RWPE1 (cell line): ENCODE measurements around the gene PRMT3.
A peak's percentile ranks its signal among the peaks of the same experiment; 100 is the strongest.
"Not testable (repeated sequence)": the region's sequence is repeated elsewhere in the genome, so short reads cannot be mapped to it uniquely, and the experiment has no call there.

ENCODE experiments used
- CTCF ChIA-PET: fragments of 350-600 bp; sonication (Branson Sonifier 250); formaldehyde crosslinking; extraction: SDS; loops from one replicate; lab custom pipeline; 2021; lab: Yijun Ruan, JAX
- POLR2A ChIA-PET: fragments of 400-600 bp; formaldehyde crosslinking; extraction: SDS; loops from one replicate; lab custom pipeline; 2020; ENCODE audit warnings: antibody characterized with exemption; ENCODE audit not compliant: low non-redundant PET; lab: Yijun Ruan, JAX
- DNase-seq: peaks from one replicate; pipeline ENCODE4 v3.0.0; 2012; ENCODE audit warnings: low spot score
- H3K27ac ChIP-seq: fragments of 450-650 bp; 2 replicates; pipeline ENCODE4 v1.5.1; 2017
- TF ChIP-seq, protein P1 (sequence below): fragments of 450-650 bp; conservative IDR thresholded peaks from 2 replicates; pipeline ENCODE4 v1.5.1; 2017; ENCODE audit warnings: low read depth, mild to moderate bottlenecking

The PRMT3 gene

DNA sequence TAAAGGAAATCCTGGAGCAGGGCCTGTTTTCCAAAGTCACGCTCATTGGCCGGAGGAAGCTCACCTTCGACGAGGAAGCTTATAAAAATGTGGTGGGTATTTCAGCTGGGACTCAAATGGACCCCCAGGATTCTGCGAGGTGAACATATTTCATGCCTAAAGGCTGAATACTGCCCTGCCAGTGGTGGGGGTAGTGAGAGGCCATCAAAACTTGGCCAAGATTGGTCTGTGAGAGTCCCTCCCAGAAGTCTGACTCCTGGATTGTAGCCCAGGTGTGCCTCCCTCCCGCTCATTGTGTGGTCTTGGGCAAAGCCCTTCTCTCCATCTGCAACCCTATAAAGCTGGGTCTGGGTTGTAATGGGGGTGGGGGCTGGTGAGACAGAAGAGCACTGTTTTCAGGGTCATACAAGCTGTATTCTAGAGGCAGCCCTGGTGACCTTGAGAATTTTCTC, 23.1 kb upstream of the PRMT3 start:
- H3K27ac ChIP-seq = peak overlapping the region; percentile 85
- ChIA-PET CTCF (interaction anchor here (0.6 to 1.5 kb wide), 2 partner anchors 12 to 236 kb away, joined by 3 to 7 read pairs; no protein-coding TSS in a partner anchor), POLR2A (no interaction called here)
- peak; percentile 24 for DNase-seq
- TF ChIP-seq, protein P1, sequence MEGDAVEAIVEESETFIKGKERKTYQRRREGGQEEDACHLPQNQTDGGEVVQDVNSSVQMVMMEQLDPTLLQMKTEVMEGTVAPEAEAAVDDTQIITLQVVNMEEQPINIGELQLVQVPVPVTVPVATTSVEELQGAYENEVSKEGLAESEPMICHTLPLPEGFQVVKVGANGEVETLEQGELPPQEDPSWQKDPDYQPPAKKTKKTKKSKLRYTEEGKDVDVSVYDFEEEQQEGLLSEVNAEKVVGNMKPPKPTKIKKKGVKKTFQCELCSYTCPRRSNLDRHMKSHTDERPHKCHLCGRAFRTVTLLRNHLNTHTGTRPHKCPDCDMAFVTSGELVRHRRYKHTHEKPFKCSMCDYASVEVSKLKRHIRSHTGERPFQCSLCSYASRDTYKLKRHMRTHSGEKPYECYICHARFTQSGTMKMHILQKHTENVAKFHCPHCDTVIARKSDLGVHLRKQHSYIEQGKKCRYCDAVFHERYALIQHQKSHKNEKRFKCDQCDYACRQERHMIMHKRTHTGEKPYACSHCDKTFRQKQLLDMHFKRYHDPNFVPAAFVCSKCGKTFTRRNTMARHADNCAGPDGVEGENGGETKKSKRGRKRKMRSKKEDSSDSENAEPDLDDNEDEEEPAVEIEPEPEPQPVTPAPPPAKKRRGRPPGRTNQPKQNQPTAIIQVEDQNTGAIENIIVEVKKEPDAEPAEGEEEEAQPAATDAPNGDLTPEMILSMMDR = no peak

DNA sequence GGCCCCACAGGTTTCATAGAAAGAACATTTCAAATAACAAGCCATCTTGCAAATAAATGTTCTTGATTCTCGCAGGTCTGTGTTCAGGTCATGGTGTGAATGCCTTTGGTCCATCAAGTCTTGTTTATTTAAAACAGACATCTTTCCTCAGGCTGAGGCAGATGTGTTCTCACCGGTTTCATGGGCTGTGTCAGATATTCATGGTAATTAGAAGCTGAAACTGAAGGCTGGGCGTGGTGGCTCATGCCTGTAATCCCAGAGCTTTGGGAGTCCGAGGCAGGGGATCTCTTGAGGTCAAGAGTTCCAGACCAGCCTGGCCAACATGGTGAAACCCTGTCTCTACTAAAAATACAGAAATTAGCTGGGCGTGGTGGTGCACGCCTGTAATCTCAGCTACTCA, 22.1 kb upstream of the PRMT3 start:
- DNase-seq = not testable (repeated sequence)
- peak overlapping the region; percentile 85 for H3K27ac ChIP-seq
- CTCF ChIA-PET = interaction anchor here (0.6 kb wide), 1 partner anchor 334 kb away, joined by 5 read pairs; no protein-coding TSS in a partner anchor
- POLR2A ChIA-PET = interaction anchor here (0.6 kb wide), 1 partner anchor 9 kb away, joined by 3 read pairs; no protein-coding TSS in a partner anchor

- POLR2A ChIA-PET = no interaction called here
- peak; percentile 93 for DNase-seq
- H3K27ac ChIP-seq = no peak overlapping the region
- CTCF ChIA-PET = interaction anchor here (1.1 to 1.6 kb wide), 2 partner anchors 14 to 19 kb away, joined by 3 to 11 read pairs; no protein-coding TSS in a partner anchor
- TF ChIP-seq, protein P1 = no peak
These were observed 20.1 kb upstream of the PRMT3 start for GRCh38 chr11:20367313-20367948.

- peak; percentile 78 for DNase-seq
- ChIA-PET CTCF (interaction anchor here (0.6 to 1.6 kb wide), 2 partner anchors 18 to 131 kb away, joined by 3 to 11 read pairs; no protein-coding TSS in a partner anchor), POLR2A (no interaction called here)
- H3K27ac ChIP-seq = peak overlapping the region; percentile 28; the same call in 1 of the 2 replicates
- TF ChIP-seq, protein P1 = no peak
These were observed 19.1 kb upstream of the PRMT3 start for GRCh38 chr11:20368438-20368837.

- no peak for DNase-seq
- ChIA-PET CTCF (no interaction called here), POLR2A (no interaction called here)
- H3K27ac ChIP-seq = no peak overlapping the region
- TF ChIP-seq, protein P1 = no peak
These were observed 17.7 kb upstream of the PRMT3 start for GRCh38 chr11:20369826-20370225.

- DNase-seq = no peak
- ChIA-PET POLR2A (no interaction called here), CTCF (interaction anchor here (0.6 to 0.9 kb wide), 4 partner anchors 12 to 975 kb away, joined by 3 to 4 read pairs (median 3); no protein-coding TSS in a partner anchor)
- TF ChIP-seq, protein P1 = no peak
- no peak overlapping the region for H3K27ac ChIP-seq
These were observed 15.4 kb upstream of the PRMT3 start for GRCh38 chr11:20372081-20372626.
